Mesenteric fat pad (tissue), 1 donor: ENCODE data around the gene MYLK2. TPM values are rescaled to one million over a fixed set of nuclear protein-coding genes. Genes with fewer than 3 reads are reported as not detected.
A peak's percentile ranks its signal among the peaks of the same experiment; 100 is the strongest.

Experiments used
- DNase-seq: peaks from one replicate; pipeline ENCODE4 v3.0.0-alpha.2; 2020; ENCODE audit warnings: low spot score
- total RNA-seq: library from RNA; stranded (reverse); fragmentation: NEBNext Ultra II Directional; extraction: Animal tissue kit (Norgen Biotek cat#: 25700); gene quantifications from one replicate; pipeline ENCODE4 v1.2.1, GENCODE V29; 2021
- donor health status: DM: yes; HTN: yes; CAD: no.

MYLK2 gene
- total RNA-seq, 1 donor from 2014 or later, result not detected

DNA sequence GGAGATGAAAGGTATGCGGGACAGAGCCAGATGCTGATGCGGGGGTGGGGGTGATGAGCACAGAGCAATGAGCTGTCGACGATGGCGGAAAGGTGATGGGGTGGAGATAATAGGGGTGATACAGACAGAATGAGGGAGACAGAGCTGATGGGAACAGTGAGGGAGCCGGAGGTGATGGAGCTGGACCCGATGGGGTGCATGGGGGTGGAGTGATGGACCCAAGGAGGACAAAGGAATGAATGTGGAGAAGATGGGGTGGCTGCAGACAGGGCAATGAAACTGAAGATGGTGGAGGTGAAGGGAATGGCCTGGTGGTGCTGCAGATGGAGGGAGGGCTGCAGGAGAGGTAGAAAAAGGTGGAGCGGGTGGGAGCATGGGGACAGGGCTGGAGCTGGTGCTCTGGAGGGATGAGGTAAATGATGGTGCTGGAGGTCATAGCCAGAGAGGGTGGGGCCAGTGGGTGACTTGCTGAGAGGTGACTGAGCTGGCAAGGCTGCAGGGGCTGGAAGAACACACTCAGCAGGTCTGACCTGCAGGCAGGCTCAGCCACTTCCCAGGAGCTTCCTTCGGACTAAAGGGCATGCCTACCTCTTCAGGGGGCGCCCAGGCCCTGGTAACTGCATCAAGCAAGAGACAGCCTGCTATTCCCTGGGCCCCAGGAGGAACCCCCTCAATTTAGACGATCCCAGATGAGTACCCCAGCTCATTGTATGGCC is 32.2 kb downstream of the MYLK2 start:
- DNase-seq, result no peak

DNA sequence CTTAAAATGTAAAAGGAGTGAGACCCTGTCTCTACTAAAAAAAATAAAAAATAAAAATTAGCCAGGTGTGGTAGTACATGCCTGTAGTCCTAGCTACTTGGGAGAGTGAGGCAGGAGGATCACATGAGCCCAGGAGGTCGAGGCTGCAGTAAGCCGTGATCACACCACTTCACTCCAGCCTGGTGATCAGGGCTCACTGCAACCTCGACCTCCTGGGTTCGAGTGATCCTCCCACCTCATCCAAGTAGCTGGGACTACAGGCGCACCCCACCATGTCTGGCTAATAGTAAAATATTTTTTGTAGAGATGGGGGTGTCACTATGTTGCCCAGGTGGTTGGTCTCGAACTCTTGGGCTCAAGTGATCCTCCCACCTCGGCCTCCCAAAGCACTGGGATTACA is 34.3 kb downstream of the MYLK2 start:
- DNase-seq, result no peak

DNA sequence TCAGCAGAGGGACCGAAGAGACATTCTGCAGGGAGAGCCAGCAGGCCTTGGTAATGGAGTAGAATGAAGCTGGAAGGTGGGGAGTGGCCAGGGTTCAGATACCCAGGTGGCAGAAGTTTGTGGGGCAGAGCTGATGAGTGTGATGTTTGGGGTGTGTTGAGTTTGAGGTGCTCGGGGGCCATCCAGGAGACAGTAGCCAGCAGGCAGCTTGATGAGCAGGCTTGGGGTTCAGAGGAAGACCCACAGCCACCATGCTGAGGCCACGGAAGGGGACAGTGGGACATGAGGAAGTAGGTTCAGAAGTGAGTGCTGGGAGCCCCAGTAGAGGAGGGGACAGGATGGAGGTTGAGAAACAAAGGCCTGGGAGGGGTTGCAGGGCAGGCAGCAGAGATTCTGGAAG is 37.4 kb downstream of the MYLK2 start:
- peak; percentile 86 for DNase-seq

DNA sequence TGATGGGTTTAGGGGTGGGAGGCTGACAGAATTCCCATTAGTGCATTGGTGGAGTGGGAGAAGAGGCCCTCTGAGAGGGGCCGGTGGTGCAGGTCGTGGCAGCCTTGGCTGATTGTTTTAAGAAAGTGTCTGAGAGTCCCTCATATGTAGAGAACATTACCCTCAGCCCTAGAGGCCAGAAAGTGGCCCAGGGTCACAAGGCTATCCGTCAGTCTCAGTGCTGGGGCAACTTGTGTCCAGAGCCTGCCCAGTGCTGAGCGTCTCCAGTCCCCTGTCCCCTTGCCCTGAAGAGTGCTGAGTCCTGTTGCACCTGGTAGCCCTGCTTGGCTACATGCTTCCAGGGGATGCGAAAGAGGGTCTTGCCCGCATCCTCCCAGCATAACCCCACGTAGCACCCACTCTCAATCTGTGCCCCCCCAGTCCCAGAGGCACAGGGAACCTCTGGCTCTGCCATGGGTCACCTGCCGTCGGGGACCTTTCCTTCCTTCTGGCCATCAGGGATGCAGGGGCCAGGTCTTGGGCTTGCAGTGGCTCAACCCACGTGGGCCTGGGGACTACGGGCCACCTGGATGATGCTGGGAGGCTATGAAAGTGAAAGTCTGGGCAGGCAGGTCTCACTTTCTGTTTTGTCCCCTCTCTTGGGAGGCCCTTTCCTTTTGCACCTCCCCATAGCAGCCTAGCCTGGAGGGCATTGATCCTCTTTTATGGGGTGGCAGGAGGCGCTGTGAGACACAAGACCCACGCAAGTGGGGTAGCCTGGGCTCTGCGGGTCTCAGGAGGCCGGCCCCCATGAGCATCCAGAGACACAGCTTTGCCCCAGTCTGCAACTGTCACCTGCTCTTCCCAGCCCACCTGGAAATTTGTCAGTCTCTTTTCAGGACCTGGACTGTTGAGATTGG is 39.0 kb downstream of the MYLK2 start:
- DNase-seq, result peak; percentile 60

DNA sequence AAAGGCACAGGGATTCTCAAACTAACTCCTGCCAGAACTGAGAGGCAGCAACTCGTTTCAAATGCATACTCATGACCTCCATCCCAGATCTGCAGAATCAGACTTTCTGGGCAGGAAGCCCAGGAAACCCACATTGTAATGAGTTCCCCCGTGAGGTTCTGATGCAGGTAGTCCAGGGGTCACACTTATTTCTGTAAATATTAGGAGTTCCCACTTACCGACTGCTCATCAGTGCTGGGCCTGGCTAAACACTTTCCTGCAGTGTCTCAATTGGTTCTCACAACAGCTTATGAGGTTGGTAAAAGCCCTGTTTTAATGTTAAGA is 39.6 kb downstream of the MYLK2 start:
- DNase-seq, result no peak

DNA sequence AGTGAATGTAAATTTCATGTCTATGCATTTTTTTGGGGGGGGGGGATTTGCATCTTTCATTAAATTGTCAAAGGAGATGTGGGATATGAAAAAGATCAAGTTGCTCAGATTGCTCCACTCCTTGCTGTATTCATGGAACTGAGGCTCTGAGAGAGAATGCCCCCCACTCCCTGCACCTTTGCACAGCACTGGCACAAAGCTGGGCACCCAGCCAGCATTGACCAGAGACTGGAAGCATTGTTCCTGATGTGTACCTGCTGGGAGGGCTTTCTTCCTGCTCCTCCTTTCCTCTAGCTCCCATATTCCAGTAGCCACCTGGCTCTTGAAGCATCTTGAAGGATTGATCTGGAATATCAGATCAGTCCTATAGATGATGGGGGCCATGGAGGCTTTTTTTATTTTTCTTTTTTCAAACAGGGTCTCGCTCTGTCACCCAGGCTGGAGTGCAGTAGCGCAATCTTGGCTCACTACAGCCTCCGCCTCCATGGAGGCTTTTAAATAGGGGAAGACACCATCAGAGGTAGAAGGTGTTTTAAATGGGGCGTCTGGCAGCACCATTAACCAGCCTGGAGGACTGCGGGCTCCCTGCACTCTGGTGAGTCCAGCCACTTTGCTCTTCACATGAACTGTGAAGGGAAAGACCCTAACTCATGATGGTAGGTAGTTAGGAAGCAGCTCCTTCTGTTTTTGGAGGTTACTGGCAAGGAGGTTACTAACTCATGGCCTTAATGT is 40.3 kb downstream of the MYLK2 start:
- peak; percentile 18 for DNase-seq

DNA sequence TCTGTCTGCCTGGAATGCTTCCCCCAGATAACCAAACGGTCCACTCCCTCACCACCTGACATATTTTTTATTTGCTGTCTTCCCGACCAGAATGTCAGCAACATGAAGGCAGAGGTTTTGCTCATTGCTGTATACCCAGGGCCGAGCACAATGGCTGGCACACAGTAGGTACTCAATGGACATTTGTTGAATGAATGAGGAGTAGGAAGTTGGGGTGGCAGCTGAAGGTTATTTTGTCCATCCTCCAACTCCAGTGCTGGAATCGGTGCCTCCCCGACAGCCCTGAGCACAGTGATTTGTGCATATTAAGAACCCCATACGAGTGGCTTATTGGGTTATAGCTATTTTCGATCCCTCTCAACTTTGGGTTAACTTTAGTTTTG is 40.8 kb downstream of the MYLK2 start:
- DNase-seq, result peak; percentile 9

DNA sequence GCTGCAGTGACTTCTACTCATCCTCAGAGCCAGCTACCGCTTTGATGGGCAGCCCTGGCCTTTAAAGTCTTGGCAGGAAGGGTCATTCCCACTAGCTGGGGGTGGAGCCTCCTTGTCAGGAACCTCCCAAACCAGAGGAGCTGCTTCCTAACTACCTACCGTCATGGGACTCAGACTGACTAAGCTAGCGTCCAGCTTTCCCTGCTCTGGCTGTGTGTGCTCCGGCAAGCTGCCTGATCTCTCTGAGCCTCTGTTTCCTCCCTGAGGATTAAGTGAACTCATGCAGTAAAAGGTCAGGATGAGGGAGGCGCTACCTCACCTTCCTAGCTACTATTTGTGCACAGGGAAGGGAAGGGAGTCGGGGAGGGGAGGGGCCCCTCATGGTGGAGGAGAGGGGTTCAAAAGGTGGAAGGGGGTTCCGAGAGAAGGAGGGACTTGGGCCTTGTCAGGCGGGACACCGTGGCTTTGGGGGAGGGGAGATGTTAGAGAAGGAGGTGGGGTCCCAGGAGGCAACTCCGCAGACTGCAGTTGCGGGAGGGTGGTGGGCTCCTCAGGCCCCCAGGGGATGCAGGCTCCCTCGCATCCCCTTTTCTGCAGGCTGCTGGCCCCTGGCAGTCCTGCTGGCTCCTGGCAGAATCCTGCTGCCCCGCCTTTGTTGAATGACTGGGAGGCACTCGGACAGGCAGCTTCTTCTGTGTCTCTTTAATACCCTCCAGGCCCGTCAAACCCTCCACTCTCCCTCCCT is 41.4 kb downstream of the MYLK2 start:
- peak; percentile 51 for DNase-seq

DNA sequence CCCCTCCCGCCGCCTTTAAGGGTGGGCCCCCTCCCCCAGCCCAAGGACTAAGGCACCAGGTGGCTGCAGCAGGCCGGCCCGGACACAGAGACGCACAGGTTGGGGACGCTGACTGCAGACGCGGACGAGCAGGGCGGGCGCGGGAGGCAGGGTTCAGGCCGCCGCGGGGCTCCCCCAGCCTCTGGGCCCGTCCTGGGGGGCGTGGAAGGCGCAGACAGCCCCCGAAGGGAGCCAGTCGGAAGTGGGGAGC is 41.9 kb downstream of the MYLK2 start:
- no peak for DNase-seq

DNA sequence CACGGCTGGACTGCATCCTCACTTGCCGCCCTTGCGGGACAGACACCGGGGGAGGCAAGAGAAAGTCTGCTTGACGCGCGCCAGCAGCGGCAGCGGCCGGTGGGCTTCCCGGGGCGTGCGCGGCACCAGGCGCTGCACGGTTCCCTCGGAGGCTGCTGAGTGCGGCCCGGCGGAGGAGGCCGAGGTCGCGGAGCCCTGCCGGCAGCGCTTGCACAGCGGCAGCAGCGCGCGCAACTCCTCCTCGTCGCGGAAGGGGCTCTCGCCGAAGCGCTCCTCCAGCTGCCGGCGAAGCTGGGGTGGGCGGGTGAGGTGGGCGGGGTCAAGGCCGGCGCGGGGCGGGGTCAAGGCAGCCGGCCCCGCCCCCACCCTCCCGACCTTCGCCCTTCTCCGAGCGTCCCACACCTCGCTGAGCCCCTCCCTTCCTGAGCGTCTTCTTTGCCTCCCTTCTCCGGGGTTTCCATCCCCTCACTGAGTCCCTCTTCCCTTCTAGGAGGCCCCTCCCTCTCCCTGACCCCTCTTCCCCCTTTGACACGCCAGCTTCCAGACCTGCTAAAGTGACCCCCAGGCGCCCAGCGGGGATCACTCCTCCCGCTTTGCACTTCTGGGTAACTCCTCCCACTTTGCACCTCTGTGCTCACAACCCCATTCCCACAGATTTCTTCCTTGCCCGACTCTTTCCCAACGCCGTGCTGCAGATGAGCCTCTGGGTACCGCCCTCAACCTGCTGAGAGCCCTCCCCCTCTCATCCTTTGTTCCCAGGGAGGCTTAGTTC is 42.4 kb downstream of the MYLK2 start:
- peak; percentile 90 for DNase-seq

DNA sequence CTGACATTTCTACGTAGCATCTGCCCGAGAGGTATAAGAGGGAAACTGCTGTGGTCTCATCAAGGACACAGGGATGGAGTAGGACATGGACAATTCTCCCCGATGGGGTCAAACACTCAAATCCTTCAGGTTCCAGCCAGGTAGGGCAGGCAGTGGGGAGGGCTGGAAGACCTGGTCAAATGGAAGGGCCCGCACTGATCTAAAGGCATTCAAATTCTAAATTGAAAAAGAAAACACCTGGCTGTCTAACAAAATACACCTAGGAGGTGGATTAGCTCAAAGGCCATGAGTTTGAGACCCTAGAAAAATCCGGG is 43.0 kb downstream of the MYLK2 start:
- DNase-seq, result no peak

DNA sequence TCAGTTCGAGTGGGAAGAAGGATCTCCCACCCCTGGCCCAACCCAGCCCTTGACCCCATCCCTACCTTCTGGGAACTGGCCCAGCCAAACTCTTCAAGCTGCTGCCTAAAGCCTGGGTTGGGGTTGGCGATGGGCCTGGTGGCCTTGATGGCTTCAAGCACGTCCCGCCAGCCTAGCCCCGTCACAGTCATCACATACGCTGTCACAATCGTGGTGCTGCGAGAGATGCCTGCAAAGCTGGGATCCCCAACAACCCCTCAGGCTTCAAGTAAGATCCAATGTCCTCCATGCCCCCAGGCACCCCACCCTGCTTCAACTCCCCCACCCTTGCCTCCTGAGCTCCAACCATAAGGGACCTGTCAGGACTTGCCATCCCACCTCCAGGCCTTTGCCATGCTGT is 43.4 kb downstream of the MYLK2 start:
- DNase-seq, result peak; percentile 73

DNA sequence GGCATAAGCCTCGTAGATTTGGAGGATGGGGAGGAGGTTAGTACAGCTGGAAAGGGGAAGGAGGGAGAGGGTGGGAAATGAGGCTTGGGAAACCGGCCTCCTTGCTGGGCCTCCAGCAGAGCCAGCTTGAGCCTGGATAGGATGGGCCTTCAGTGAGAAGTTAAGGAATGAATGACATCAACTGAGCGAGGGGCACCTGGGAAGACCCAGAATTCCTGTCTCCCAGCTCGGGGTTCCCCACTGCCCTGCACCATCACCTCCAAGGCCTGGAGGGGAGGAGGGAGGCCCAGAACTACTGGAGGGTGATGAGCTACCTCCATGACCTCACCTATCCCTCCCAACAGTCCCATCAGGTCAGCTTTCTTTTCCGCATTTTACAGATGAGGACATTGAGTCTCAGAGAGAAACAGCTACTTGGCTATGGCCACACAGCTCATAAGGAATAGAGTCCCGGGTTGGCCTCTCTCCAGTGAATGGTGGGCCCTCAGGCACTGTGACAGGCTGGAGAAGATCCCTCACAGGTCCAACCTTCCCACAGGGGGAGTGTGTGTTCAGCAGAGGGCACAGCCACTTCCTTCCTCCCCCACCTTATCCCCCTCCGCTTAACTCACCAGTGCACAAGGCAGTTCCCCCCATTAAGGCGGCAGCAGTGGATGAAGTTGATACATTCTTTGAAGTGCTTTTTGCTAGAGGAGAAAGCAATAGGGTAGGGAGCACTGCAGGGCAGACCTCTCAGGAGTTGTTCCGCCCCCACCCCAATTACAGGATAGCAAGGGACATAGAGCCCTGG is 44.3 kb downstream of the MYLK2 start:
- peak; percentile 39 for DNase-seq

DNA sequence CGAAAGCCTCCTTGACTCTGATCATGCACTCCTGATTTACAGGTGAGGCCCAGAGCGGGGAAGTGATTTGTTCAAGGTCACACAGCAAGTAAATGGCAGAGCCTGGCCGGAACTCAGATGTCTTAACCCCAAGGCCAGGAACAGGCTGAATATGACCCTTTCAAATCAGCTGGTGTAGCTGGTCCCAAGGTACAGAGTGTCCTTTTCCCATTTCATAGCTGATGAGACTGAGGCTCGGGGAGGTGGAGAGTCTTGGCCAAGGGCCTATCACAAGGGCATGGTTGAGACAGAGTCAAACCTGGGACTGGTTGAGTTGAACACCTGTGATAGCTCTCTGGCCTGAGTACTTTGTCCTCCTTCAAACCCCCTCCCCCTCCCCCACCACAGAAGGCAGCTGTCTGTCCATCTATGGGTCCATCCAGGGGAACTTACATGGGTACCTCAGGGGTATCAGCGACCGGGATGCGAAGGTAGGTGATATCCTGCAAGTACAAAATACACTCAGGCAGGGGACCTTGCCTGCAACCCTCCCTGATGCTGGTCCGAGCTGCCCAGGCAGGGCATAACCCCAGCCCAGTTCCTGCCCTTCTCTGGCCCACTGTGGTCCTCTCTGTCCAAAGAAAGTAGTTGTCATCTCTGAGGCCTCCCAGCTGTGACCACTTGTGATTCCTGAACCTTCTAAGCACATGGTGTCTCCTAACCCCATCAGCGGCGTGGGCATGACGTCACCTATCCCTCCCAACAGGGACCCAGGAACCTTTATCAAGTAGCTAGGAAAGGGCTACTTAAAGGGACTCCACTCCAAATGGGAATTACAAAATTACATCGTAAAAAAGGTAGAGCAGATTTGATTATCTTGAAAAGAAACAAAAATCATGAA is 45.6 kb downstream of the MYLK2 start:
- DNase-seq, result peak; percentile 72

DNA sequence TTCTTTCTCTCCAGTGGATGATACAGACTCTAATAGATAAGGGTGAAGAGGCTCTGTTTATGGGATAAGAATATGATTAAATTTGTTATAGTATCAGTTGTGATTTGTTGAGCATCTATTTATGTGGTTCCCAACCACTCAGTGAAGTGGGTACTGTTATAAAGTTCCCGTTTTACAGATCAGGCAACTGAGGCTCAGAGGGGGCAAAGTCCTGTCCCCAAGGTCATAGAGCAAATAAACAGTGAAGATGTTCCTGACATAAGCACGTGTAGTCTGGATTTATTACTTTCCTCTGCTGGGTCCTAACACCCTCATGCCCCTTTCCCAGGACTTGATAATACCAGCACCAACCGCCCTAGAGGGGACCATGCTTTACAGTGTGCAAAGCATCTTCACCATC is 47.1 kb downstream of the MYLK2 start:
- no peak for DNase-seq

DNA sequence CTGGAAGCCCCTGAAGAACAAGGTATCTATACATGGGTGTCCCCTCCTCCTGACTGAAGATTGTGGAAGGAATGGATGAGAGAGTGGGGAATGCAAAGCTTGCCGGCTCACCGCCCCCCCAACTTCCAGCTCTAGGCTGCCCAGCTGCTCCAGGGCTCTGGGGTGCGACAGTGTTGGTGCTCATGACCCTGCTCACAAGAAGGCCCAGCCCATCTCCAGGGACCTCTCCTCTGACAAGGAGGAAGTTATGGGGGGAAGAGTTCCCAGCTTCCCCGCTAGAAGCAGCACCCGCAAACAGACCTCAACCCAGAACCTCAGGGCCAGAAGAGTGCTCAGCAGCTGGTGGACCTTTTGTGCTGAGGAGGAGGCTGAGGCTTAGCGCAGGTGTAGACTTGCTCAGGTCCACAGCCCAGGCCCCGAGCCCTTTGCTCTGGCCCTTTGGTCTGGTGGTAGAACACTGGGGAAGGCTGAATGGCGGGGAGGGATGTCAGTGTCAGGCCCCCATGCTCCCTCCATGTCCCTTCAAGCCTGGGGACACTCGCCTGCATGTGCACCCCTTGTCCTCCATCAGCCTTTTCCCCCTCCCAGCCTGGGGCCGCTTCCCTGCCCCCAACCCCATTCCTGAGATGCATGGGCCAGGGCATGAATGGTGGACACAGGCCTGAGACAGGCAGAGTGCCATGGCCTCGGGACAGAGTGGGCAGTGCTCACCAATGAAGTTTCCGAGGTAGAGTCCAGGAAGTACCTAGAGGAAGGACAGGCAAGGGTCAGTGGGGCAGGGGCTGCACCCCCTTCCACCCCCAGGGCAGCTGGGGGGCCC is 49.9 kb downstream of the MYLK2 start:
- peak; percentile 84 for DNase-seq

DNA sequence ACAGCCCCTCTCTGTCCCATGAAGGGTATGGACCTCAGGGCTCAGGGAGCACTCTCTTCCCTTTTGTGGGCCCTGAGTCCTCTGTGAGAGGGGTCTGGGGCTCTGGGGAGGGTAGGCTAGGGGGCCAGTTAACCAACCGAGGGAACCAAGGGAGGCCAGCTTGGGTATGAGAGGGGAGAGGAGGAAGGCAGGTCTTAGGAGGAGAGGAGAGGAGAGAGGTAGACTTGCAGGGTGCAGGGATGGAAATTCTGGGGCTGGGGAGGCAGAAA is 50.5 kb downstream of the MYLK2 start:
- DNase-seq, result no peak

DNA sequence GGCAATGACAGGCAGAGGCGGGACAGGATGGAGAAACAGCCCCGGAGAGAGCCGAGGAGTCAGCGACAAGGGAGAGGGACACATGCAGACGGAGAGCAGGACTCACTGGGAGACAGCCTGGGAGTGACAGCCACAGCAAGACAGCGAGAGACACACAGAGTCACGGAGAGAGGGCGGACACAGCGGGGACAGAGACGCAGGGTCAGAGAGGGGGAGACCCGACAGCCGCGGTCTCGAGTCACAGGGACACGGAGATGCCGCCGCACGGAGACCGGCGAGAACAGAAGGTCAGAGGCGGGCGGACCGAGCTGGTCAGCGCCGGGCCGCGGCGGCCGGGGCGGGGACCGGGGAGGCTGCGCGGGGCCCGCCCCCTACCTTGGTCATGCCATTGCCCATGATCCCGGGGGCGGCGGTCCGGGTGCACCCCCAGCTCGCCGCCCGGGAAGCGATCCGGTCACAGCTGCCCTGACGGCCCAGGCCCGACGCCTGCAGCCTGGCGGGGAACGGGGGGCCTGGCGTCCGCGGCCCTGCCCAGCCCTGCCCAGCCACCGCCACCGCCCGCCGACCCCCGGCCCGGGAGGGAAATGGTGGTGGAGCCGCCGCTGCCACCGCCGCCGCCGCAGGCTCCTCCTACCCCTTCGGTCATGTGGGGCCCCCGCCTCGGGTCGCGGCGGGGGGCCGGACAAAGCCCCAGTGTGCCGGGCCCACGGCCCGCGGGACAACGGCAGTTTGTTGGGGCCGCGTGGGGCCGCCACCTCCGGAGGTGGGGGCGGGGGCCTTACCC is 51.0 kb downstream of the MYLK2 start, which contains the start of the genes DUSP15 and TTLL9:
Gene DUSP15, minus strand, starts transcription at position 586 of the 784 bp plus-strand sequence. Its CDS starts 190 bp downstream, at position 396.
Gene TTLL9, plus strand, starts transcription at position 693 of the 784 bp plus-strand sequence. CDS start 493 bp downstream, outside the sequence.
- peak; percentile 89 for DNase-seq
